Right cardiac atrium (tissue), 5 donors: Measurements from ENCODE around the gene SMIM36. TPM values are rescaled to one million over a fixed set of nuclear protein-coding genes. Genes with fewer than 3 reads are reported as not detected.
"Not testable (repeated sequence)": the region's sequence is repeated elsewhere in the genome, so short reads cannot be mapped to it uniquely, and the experiment has no call there.

Source experiments
- ATAC-seq, 2 donors: fragments of 200-7000 bp; cut with Tn5 transposase; one replicate each; pipeline versions ENCODE4 v1.8.0 to v1.9.1; 2020; ENCODE audit warnings: moderate library complexity in 2 of 2, mild to moderate bottlenecking in 1 of 2
- DNase-seq, 3 donors: peaks; one replicate each; pipeline ENCODE4 v3.0.0-alpha.2; 2020
- H3K27ac ChIP-seq: one replicate; pipeline ENCODE4 v1.5.1; 2013; ENCODE audit warnings: mild to moderate bottlenecking, low read length, control low read depth, moderate library complexity
- H3K27me3 ChIP-seq: one replicate; pipeline ENCODE4 v1.6.1; 2013; ENCODE audit not compliant: control insufficient read depth, insufficient read depth
- H3K4me1 ChIP-seq: one replicate; pipeline ENCODE4 v1.6.1; 2013; ENCODE audit warnings: low read length; ENCODE audit not compliant: control insufficient read depth, insufficient read depth
- H3K4me3 ChIP-seq: one replicate; pipeline ENCODE4 v1.5.1; 2013; ENCODE audit warnings: low read length, control low read depth
- H3K9me3 ChIP-seq: one replicate; pipeline ENCODE4 v1.6.1; 2013; ENCODE audit warnings: low read length; ENCODE audit not compliant: control insufficient read depth
- WGBS: extraction: QIAGEN DNeasy Blood & Tissue Kit; methylation state at CpG from one replicate; pipeline ENCODE4 v1.1.7; 2013; 5-methylcytosine and 5-hydroxymethylcytosine counted together
- intact Hi-C, 4 donors: fragments of 100-400 bp; cut with DNase I; formaldehyde crosslinking; loops; one replicate each; pipeline versions ENCODE4 v1.11.0 to v1.14.0; 2022 to 2023
- polyA plus RNA-seq: library from polyadenylated mRNA; stranded (reverse); fragments of 200-250 nt; gene quantifications from one replicate; pipeline ENCODE4 v1.2.3, GENCODE V29; 2013
- total RNA-seq, 4 donors: library from RNA; stranded (reverse); fragmentation: NEBNext Ultra II Directional; extraction: Animal tissue kit (Norgen Biotek cat#: 25700); gene quantifications; one replicate each; pipeline ENCODE4 v1.2.1, GENCODE V29; 2021
- donor health status: healthy with polysubstance abuse.
- donor health status: DM: no; HTN: yes; CAD: no.
- donor health status: DM: no; HTN: no; CAD: no.
- donor health status: DM: no; HTN: yes; CAD: no; lungs with severe emphysema.
- donor health status: DM: yes; HTN: yes; CAD: no.

The SMIM36 gene
- total and polyA plus RNA-seq, 5 donors, result not detected

GRCh38 chr17:55531053-55531728 lies 19.9 kb upstream of the SMIM36 start:
- Histone ChIP-seq H3K27me3 (no peaks in the 10 kb centered on the region), H3K9me3 (no peaks in the 10 kb centered on the region), H3K27ac (no peak overlapping the region), H3K4me3 (no peak overlapping the region), H3K4me1 (no peaks in the 10 kb centered on the region)
- no peak for DNase-seq
- no peak for ATAC-seq
- intact Hi-C loops, result loop anchor here in 1 of 4 donors (10.0 kb wide), 1 partner anchor 54 kb away; no protein-coding TSS in a partner anchor
- WGBS, result 88% methylated on average over 5 of the region's 5 CpGs

GRCh38 chr17:55530064-55530463 lies 18.8 kb upstream of the SMIM36 start:
- no peaks in the 10 kb centered on the region for H3K4me1 ChIP-seq
- H3K4me3 ChIP-seq, result no peak overlapping the region
- H3K27ac ChIP-seq, result no peak overlapping the region
- no peak for DNase-seq
- intact Hi-C loops, result loop anchor here in 1 of 4 donors (10.0 kb wide), 1 partner anchor 55 kb away; no protein-coding TSS in a partner anchor
- no peak for ATAC-seq
- no peaks in the 10 kb centered on the region for H3K27me3 ChIP-seq
- WGBS, result 87% methylated on average over 3 of the region's 3 CpGs
- H3K9me3 ChIP-seq, result no peaks in the 10 kb centered on the region

- ATAC-seq, result peak; percentile 86 to 87
- Histone ChIP-seq H3K27me3 (no peaks in the 10 kb centered on the region), H3K4me3 (no peak overlapping the region), H3K27ac (no peak overlapping the region), H3K4me1 (no peaks in the 10 kb centered on the region), H3K9me3 (no peaks in the 10 kb centered on the region)
- DNase-seq, result peak in 2 of 3 donors; percentile 15 to 25
- intact Hi-C loops, result loop anchor here (2.0 to 10.0 kb wide), 8 partner anchors 75 to 245 kb away; no protein-coding TSS in a partner anchor
- WGBS, result 72% methylated on average over 5 of the region's 5 CpGs
Observed at GRCh38 chr17:55527540-55528118, 16.4 kb upstream of the SMIM36 start.

- intact Hi-C loops, result loop anchor here (5.0 to 10.0 kb wide), 5 partner anchors 78 to 248 kb away; no protein-coding TSS in a partner anchor
- 71% methylated on average over 4 of the region's 4 CpGs for WGBS
- Histone ChIP-seq H3K4me3 (no peak overlapping the region), H3K27ac (no peak overlapping the region), H3K4me1 (no peaks in the 10 kb centered on the region), H3K9me3 (no peaks in the 10 kb centered on the region), H3K27me3 (no peaks in the 10 kb centered on the region)
- ATAC-seq, result no peak
- DNase-seq, result no peak
Observed at GRCh38 chr17:55524440-55525220, 13.4 kb upstream of the SMIM36 start.

GRCh38 chr17:55523032-55523431 lies 11.8 kb upstream of the SMIM36 start:
- H3K9me3 ChIP-seq, H3K27me3 ChIP-seq, H3K4me1 ChIP-seq, ATAC-seq, DNase-seq, H3K27ac ChIP-seq, H3K4me3 ChIP-seq: not testable (repeated sequence)
- 92% methylated on average over 4 of the region's 4 CpGs for WGBS
- intact Hi-C loops, result loop anchor here in 1 of 4 donors (10.0 kb wide), 1 partner anchor 192 kb away; no protein-coding TSS in a partner anchor

GRCh38 chr17:55521186-55521585 lies 9.9 kb upstream of the SMIM36 start:
- H3K27ac ChIP-seq, result no peak overlapping the region

GRCh38 chr17:55520402-55520801 lies 9.2 kb upstream of the SMIM36 start:
- 82% methylated on average over 5 of the region's 5 CpGs for WGBS
- ATAC-seq (no peak), DNase-seq (no peak)

More at GRCh38 chr17:55521186-55521585, 9.9 kb upstream of the SMIM36 start:
- ATAC-seq, result no peak
- H3K27me3 ChIP-seq, result peaks cover 3% of the 10 kb centered on the region
- H3K4me3 ChIP-seq, result no peak overlapping the region
- DNase-seq, result no peak
- no peaks in the 10 kb centered on the region for H3K9me3 ChIP-seq
- intact Hi-C loops, result loop anchor here in 1 of 4 donors (10.0 kb wide), 1 partner anchor 194 kb away; no protein-coding TSS in a partner anchor
- no peaks in the 10 kb centered on the region for H3K4me1 ChIP-seq

GRCh38 chr17:55518510-55518909 lies 7.3 kb upstream of the SMIM36 start:
- 69% methylated on average over 5 of the region's 5 CpGs for WGBS
- DNase-seq (no peak), ATAC-seq (no peak)
- intact Hi-C loops, result loop anchor here in 3 of 4 donors (10.0 kb wide), 3 partner anchors 84 to 524 kb away; no protein-coding TSS in a partner anchor
- Histone ChIP-seq H3K4me1 (no peaks in the 10 kb centered on the region), H3K27me3 (peaks cover 3% of the 10 kb centered on the region), H3K27ac (no peak overlapping the region), H3K4me3 (no peak overlapping the region), H3K9me3 (no peaks in the 10 kb centered on the region)

More at GRCh38 chr17:55520402-55520801, 9.2 kb upstream of the SMIM36 start:
- Histone ChIP-seq H3K9me3 (no peaks in the 10 kb centered on the region), H3K4me1 (no peaks in the 10 kb centered on the region), H3K4me3 (no peak overlapping the region), H3K27ac (no peak overlapping the region), H3K27me3 (peaks cover 3% of the 10 kb centered on the region)
- intact Hi-C loops, result loop anchor here in 1 of 4 donors (10.0 kb wide), 1 partner anchor 194 kb away; no protein-coding TSS in a partner anchor

GRCh38 chr17:55513885-55514590 lies 2.8 kb upstream of the SMIM36 start:
- Histone ChIP-seq H3K4me3 (no peak overlapping the region), H3K27me3 (peaks cover 3% of the 10 kb centered on the region), H3K27ac (no peak overlapping the region), H3K9me3 (no peaks in the 10 kb centered on the region), H3K4me1 (no peaks in the 10 kb centered on the region)
- intact Hi-C loops, result loop anchor here in 3 of 4 donors (5.0 to 10.0 kb wide), 4 partner anchors 79 to 519 kb away; no protein-coding TSS in a partner anchor
- DNase-seq (peak; percentile 60 to 84 (median 63)), ATAC-seq (peak; percentile 72 to 96)
- WGBS, result 13% methylated on average over 5 of the region's 5 CpGs

GRCh38 chr17:55507669-55508068 lies 3.6 kb downstream of the SMIM36 start:
- H3K4me1 ChIP-seq, H3K4me3 ChIP-seq, DNase-seq, intact Hi-C loops, H3K27me3 ChIP-seq, ATAC-seq, H3K9me3 ChIP-seq, H3K27ac ChIP-seq: not testable (repeated sequence)
- 82% methylated on average over 7 of the region's 7 CpGs for WGBS
